Measurements from ENCODE around the gene SMIM41.
A peak's percentile ranks its signal among the peaks of the same experiment; 100 is the strongest.

The SMIM41 gene

DNA sequence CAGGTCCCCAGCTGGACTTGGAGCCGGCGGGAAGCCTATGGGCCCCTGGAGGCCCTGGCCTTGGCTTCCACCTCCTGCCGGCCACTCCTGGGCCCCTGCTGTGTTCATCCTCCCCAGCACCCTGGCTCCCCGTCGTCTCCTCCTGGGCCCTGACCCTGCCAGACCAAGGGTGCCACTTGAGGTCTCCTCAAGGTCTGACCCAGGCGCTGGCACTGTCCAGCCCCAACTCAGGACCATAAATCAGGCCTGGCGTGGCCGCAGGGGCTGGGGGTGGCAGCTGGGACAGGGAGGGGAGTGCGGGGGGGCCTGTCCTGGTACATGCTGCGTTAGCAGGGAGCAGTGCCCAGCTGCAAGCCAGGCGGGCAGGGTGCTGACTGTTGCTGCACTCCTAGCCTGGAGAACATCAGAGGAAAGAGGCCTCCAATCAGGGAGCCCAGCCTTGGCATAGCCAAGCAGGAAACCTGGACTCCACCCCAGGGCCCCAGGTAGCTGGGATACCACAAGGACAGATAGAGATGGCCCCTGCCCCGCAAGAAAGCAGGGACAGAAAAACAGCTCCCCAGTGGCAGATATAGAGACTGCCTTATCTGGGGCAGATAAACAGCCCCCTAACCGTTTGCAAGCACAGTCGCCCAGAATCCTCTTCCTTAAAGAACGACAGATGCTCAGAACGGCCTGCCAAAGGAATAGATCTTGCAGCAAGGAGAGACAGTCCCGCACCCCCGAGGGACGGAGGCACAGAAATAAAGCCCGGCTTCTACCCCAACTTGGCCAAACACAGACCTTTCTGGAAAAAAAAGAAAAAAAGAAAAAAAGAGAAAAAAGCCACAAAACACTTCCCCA, 16.2 kb upstream of the SMIM41 start:
- no peak for DNase-seq (ENCODE audit: low read depth)

DNA sequence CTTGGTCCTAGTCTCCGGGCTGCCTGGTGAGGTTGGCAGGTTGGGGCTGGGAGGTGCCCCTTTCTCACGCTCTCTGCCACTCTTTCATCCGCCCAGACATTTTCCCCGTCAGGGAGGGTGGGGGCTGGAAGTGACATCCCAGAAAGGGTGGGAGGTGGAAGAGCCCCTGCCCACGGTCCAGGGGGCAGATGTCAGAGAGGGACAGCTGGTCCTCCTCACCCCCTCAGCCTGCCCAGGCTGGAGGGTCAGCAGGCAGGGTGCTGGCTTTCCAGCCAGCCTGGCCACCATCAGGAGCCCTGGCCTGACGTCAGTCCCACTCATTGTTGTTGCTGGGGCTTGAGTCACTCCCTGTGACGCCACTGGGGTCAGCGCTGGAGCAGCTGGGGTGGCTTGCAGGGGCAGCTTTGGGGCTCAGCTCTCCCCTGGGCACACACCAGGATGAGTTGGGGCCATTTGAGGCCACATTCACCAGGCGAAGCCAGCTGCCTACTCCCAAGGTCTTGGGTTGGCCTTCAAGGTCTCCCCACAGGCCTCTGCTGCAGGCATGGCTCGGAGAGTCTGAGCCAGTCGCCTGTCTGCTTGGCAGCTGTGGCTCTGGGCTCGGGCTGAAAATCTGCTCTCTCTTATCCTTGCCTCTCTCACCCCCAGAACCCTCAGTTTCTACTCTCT, 15.4 kb upstream of the SMIM41 start:
- DNase-seq (ENCODE audit: low read depth) = no peak

DNA sequence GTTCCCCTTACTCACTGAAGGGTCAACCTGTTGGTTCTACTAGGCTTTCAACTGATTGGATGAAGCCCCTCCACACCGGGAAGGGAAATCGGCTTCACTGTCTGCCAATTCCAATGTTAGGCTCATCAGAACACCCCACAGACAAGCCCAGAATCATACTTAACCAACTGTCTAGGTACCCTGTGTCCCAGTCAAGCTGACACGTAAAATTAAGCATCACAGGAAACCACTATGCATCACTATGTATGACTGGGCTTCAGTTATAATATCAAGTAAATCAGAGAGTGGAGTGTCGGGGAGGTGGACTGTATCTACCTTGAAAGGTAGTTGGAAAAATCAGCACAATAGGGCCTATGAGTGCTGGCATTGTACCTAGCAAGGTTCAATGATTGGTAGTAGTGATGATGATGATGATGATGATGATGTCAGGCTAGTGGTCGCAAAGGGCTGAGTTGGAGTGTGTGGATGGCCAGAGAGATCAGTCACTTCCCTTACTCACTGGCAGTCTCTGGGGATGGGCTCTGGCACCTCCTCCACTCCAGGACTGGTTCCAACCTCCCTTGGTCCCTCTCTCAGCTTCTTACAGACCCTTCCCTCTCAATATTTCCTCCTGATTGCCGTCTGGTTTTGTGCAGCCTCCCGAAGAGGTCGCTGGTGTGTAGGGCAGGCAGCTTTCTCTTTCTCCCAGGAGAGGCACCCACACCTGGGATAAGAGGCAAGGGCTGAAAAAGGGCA, 13.0 kb upstream of the SMIM41 start:
- DNase-seq (ENCODE audit: low read depth) = no peak

DNA sequence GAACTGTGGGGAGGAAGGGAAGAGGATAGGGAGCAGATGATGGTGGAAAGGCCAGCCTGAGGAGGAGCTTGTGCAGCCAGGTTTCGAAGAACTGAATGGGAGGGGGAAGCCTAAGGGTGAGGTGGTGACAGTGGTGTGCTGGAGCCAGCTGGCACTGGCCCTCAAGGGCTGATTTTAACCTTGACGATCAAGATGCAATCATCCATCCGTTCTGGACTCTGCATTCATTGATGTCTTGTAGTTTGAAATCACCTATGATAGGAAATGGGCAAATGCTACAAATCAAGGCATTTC, 12.5 kb upstream of the SMIM41 start:
- no peak for DNase-seq (ENCODE audit: low read depth)

DNA sequence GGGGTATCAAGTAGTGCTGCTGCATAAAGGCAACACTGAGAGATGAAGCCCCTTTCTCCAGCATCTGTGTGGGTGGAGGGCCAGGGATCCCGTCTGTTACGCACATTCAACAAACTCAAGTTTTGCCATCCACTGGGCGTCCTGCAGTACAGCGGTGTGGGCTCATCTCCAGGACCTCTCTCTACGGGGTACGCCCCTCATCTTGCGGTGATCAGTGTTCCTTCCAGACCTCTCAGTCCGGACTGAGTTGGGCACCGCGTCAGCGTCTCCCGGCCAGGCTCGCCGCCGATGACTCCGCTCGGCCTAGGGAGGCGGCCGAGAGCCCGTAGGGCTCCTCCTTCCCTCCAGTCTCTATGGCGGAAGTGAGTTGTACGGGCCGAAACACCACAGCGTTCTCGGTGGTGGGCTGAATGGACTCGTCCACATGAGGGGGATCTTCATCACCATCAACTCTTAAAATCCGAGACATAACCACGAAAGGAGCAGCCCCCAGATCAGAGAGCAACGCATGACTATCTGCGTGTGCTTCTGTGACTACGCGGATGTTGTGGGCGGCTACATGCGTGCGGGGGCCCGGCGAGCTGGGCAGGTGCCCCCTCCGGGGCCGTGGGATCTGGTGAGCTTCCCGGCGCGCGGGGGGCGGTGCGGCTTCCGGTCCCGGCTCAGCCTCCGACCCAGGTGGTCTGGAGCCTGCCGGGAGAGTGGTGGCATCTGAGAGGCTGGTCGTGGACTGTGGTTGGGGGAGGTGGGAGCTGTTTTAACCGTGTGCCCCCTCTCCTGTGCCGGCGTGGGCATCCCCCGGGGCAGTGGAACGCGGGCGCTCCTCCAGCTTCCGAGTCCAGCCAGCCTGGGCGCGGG, 9.9 kb upstream of the SMIM41 start, which contains the start of gene ATG101:
TSS of gene ATG101 (plus strand) at position 652 of the 858 bp plus-strand sequence. CDS start 3,673 bp downstream, outside the sequence.
- DNase-seq (ENCODE audit: low read depth) = peak; percentile 76

DNA sequence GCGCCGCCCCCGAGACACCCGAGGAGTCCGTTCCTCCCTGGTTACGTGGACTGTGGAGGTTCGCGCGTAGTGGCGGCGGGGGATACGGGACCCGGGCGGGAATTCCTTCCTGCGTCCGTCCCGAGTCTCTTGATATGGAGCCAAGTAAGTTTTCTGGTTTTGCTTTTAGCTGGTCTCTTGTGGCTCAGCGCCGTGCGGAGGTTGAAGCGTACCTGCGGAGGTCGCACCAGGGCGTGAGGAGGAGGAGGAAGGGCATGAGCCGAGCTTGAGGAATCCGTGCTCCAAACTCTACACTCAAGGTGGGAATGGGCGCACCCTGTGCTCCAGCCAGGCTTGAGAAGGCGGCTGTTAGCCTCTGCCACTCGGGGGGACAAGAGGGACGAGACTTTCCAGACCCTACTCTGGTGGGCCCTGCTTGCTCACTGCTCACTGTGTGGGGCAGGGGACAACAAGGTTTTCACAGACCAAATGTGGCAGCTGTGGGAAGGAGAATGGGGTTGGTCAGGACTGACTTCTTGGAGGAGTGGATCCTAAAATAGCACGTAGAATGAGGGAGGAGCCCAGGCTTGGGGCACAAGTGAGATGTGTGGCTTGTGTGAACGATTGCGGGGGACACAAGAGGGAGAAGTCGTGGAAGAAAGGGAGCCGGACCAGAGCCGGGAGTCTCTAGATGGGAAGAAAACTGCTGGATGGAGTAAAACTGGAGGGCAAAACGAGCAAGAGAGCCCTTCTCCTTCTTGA, 9.1 kb upstream of the SMIM41 start:
- DNase-seq (ENCODE audit: low read depth) = no peak

DNA sequence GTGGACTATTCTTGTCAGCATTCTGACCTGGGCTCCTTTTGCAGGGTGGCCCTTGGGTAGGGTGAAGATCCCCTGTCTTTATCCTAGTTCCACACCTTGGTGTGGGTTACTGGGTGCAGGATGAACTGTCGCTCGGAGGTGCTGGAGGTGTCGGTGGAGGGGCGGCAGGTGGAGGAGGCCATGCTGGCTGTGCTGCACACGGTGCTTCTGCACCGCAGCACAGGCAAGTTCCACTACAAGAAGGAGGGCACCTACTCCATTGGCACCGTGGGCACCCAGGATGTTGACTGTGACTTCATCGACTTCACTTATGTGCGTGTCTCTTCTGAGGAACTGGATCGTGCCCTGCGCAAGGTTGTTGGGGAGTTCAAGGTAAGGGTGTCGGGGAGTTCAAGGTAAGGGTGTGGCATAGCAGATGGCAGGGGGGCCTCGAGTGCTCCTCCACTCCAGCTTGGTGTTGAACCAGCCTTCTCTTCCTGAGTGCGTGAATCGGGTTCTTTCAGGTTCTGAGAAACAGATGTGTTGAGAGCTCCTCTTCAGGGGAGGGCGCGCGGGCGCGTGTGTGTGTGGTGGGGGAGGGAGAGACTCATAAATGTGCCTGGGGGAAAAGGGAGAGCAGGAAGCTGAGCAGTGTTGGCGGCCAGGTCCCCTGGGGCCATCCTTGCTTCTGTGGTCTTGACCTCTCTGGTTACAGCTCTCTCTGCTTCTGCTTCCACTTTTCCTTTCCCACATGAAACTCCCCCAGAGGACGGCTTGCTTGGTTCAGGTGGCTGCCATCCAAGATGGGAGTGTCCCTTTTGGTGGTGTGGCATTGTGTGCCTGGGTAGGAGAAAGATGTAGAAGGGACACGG, 5.7 kb upstream of the SMIM41 start:
- DNase-seq (ENCODE audit: low read depth) = no peak

DNA sequence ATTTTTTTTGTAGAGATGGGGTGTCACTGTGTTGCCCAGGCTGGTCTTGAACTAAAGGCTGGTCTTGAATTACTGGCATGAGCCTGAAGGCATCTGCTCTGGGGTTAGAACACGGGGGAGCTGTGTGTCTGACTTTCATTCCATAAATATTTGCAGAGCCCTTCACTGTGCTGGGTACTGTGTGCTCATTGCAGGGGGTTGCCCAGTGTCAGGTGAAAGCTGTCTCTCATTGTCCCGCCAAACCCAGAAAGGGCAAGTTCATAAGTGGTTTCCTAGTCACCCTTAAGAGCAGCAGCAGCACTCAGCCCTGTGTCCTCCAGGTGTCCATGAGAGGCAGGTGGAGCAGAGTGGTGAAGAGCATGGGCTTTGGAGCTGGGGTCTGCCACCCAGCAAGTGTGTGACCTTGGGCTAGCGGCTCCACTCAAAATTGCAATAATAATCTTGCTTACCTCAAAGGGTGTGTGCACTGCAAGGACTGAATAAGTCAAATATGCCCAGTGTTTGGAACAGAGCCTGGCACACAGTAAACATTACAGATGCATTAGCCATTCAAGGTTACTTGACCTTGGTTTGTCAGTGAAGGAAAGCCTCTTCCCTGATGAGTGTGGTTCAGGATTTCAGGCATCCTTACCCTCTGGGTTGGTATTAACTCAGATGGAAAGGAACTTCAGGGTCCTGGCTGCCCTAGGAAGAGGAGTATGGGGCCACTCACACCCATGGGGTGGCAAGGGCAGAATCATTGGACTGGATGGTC, 4.4 kb upstream of the SMIM41 start:
- DNase-seq (ENCODE audit: low read depth) = no peak

DNA sequence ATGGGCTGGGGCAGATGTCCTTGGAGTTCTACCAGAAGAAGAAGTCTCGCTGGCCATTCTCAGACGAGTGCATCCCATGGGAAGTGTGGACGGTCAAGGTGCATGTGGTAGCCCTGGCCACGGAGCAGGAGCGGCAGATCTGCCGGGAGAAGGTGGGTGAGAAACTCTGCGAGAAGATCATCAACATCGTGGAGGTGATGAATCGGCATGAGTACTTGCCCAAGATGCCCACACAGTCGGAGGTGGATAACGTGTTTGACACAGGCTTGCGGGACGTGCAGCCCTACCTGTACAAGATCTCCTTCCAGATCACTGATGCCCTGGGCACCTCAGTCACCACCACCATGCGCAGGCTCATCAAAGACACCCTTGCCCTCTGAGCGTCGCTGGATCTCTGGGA, 2.7 kb upstream of the SMIM41 start:
- no peak for DNase-seq (ENCODE audit: low read depth)

DNA sequence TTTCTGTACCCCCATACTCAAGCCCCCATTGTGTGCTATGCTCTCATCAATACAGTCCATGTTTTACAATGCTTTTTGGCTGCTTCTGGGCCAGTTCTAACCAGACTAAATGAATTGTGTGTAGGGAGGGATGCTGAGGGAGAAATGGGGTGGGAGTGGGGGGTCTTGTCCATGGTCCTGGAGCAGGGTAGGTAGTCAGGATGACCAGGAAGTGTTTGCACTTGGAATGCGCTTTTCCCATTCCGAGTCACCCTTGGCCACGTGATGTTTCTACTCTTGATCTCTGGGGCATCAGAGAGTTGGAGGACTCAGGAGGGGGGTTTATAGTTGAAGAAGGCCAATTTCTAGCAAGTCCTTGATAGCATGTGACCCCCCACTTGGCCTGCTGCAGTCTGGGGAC, 1.2 kb upstream of the SMIM41 start:
- no peak for DNase-seq (ENCODE audit: low read depth)

DNA sequence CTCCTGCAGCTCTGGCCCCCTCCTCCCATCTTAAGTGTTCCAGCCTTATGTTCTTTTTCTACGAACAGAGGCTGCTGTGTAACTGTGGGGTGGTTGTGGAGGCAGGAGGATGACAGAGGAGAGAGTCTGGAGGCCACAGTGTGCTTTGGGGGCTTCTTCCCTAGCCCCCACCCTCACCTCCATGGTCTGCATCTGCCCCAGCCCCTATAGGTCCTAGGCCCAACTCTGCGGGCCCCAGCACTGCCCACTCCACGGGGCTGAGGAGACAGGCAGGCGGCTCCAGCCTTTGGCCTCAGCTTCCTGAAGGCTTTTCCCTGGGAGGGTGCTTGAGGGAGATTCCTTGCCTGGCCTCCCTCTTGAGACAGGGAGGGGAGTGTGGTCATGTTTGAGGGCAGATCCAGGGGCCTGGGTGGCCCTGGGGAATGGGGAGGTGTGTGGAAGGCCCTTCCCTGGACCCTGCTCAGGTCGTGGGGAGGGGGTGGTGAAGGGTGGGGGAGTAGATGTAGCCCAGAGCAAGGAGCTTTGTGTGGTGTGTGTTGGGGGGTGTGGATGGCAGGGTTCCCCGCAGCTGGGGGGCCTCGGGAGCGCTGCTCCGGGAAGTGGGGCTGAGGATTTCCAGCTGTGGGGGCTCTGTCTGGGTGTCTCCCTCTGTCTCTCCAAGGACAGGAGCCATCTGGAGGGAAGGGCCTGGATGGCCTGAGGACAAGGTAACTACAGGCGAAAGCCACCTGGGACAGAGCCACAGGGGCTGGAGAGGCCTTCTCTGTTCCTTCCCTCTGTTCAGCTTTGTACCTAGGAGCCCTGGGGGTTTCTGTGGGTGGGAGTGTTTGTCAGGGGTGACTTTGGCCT, 1.1 kb downstream of the SMIM41 start:
- no peak for DNase-seq (ENCODE audit: low read depth)

DNA sequence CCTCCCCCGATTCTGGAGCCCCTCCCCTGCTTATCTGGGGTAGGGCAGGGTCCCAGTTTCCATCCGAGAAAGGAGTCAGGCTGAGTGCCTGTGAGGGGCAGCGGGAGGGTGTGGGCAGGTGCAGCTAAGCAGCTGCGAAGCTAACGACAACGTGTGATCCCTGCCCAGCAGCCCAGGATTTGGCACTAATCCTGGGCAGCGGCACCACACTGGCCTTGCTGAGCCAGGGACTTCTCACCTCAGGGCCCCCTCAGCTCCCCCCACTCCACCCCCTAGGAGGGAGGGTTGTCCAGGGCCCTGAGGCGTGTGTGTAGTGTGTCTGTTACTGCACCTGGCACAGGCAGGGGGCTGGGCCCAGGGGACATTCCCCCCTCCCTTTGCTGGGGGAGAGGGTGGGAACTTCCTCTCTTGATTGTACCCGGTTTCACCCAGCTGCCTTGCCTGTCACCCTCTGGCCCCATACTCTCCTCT, 1.8 kb downstream of the SMIM41 start:
- no peak for DNase-seq (ENCODE audit: low read depth)

DNA sequence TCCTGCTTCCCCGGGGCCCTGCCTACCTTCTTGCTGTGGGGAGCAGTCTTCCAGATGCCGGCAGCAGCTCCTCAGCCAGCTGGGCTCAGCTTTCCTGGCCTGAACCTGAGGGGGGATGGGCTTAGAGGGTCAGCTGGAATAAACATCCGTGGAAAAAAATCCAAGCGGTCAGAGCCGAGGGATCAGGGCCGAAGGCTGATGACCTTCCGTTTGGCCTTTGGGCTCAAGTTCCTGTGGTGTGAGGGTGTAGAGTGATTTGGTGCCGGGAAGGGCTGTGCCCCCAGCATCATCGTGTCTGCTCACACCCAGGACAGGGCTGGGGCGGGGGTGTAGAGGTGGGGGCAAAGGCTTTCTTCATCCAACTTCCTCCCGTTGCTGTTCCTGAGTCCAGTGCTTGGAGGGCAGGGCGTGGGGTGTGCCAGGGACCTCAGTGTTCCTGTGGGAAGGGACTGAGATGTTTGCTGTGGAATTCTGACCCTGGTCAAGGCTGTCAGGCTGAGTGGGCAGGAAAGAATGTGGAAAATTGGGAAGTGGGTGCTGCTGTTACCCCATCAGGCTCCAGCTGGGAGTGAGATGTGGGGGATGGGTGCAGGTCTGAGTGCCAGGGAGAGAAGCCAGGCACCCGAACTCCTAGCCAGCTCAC, 2.6 kb downstream of the SMIM41 start:
- DNase-seq (ENCODE audit: low read depth) = no peak

DNA sequence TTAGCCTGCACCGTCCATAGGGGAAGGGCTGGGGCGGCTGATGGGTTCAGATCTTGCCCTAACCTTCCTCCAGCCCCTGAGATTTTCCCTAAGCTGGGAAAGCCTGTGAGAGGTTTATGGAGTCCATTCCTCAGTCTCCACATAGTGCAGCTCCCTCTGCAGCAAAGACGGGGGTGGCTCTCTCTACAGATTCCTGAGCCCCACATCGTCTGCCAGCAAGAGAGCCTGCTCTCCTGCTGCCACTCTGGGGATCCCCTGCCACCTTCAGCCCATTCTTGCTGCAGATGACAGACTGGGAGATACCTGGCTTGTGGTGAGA, 3.1 kb downstream of the SMIM41 start:
- DNase-seq (ENCODE audit: low read depth) = no peak

DNA sequence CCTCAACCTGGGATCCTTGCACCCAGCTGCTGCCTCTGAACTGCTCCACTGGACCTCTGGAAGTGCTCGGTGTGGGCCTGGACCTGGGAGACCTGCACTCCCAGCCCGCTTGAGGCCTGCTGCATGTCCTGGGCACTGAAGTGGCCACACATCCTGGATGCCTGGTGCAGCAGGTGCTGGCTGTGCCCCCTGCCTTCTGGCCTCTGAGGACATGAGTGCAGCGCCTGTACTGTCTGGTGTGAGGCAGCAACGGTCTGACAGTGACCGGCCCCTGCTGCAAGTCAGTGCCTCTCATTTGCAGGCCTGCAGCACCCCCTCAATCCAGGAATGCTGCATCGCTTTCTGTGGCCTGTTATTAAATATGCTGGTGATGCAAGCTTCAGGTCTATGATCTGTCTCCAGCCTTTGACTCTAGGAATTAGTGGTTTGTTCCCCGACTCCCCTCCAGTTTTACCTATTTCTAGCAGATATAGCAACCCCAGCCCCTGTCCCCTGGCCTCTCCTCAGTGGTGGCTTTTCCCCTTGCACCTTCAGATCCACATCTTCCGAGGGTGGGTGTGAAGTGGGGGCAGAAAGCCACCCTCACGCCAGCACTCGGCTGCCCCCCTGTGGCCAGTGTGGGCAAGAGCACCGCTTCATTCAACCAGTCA, 3.6 kb downstream of the SMIM41 start:
- DNase-seq (ENCODE audit: low read depth) = peak; percentile 67

DNA sequence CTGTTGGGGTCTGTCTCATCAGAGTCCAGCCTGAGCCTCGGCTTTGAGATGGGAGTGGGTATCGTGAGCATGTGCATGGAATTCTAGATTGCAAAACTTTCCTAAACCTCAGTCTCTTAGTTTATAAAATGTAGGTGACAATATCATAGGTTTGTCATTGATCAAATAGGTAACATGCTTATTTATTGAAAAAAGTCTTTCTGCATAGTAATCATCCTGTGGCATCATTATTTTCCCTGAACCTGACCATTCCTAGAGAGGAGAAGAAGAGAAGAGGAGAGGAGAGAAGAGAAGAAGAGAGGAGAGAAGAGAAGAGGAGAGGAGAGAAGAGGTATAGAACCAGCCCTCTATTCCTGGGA, 4.1 kb downstream of the SMIM41 start:
- DNase-seq (ENCODE audit: low read depth) = no peak

DNA sequence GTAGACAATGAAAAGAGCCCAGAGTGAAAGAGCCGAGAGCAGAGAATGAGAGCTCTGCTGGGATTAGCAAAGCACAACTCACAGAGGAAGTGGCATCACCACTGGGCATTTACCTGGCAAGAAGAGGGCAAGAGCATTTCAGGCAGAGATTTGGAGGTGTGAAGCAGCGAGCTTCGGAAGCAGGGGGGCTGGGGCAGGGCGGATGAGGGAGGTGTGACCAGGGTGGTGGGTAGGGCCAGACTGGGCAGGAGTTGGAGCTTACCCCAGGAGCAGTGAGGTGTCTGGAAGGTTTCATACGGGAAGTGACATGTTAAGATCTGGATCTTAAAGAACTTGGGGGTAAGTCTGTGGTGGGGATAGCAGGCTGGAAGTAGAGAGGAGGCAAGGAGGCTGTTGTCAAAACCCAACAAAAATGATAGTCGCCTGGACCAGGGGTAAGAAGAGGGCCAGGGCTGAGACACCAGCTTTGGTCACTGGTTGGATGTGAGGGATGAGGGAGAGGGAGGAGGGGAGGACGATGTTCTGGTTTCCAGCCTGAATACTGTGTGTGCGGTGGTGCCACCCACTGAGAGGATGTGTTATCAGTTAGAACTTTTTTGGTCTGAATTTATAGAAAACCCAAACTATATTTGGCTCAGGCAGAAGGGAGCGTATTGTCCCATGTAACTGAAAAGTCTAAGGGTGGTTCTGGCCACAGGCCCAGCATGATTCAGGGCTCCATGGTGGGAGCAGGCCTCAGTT, 5.2 kb downstream of the SMIM41 start:
- DNase-seq (ENCODE audit: low read depth) = no peak

Measured in activated T-cell treated with anti-CD3 and anti-CD28 coated beads for 1 hour (primary cell).